Mesenchymal stem cell (in vitro differentiated cells and primary cell): ENCODE data around the gene CST3.

Experiments
- DNase-seq: peaks from one replicate; pipeline ENCODE4 v3.0.0-alpha.2; 2013
- H2AFZ ChIP-seq: one replicate; pipeline ENCODE4 v1.6.1; 2013; ENCODE audit warnings: low read depth, mild to moderate bottlenecking, control low read depth, inconsistent platforms, low read length, moderate library complexity
- H2AK5ac ChIP-seq: 2 replicates; pipeline ENCODE4 v1.6.1; 2013; ENCODE audit warnings: low read length, moderate library complexity, mild to moderate bottlenecking, inconsistent platforms; ENCODE audit not compliant: severe bottlenecking
- H2BK120ac ChIP-seq: one replicate; pipeline ENCODE4 v1.6.1; 2013; ENCODE audit warnings: low read depth, mild to moderate bottlenecking, inconsistent platforms, low read length, moderate library complexity
- H2BK12ac ChIP-seq, 2 experiments: one replicate each; pipeline ENCODE4 v1.6.1; 2013; ENCODE audit warnings: inconsistent platforms in 2 of 2, low read length in 2 of 2, mild to moderate bottlenecking in 2 of 2, moderate library complexity in 2 of 2, control low read depth in 1 of 2
- H2BK15ac ChIP-seq: one replicate; pipeline ENCODE4 v1.6.1; 2013; ENCODE audit warnings: mild to moderate bottlenecking, low read depth, inconsistent platforms; ENCODE audit not compliant: poor library complexity, severe bottlenecking
- H2BK5ac ChIP-seq: 2 replicates; pipeline ENCODE4 v1.6.1; 2013; ENCODE audit warnings: low read depth, mild to moderate bottlenecking, low read length, control low read depth, inconsistent platforms; ENCODE audit not compliant: poor library complexity, severe bottlenecking
- H3K14ac ChIP-seq, 2 experiments: one replicate each; pipeline ENCODE4 v1.6.1; 2013; ENCODE audit warnings: inconsistent platforms in 2 of 2, low read length in 2 of 2, control low read depth in 1 of 2, mild to moderate bottlenecking in 1 of 2, moderate library complexity in 1 of 2
- H3K18ac ChIP-seq, 2 experiments: one replicate each; pipeline ENCODE4 v1.6.1; 2013; ENCODE audit warnings: inconsistent platforms in 2 of 2, low read length in 2 of 2, control low read depth in 1 of 2, low read depth in 1 of 2, mild to moderate bottlenecking in 1 of 2
- H3K23ac ChIP-seq, 2 experiments: one replicate each; pipeline ENCODE4 v1.6.1; 2013; ENCODE audit warnings: inconsistent platforms in 2 of 2, low read length in 2 of 2, mild to moderate bottlenecking in 2 of 2, moderate library complexity in 2 of 2, control low read depth in 1 of 2
- H3K27ac ChIP-seq: 2 replicates; pipeline ENCODE4 v1.5.1; 2013; ENCODE audit warnings: mild to moderate bottlenecking, moderate library complexity, low read length, control low read depth, inconsistent platforms; ENCODE audit not compliant: poor library complexity, severe bottlenecking
- H3K27me3 ChIP-seq, 2 experiments: 2 replicates each; pipeline versions ENCODE4 v1.6.1 to v1.7.0; 2013; ENCODE audit warnings: low read length in 2 of 2, mild to moderate bottlenecking in 2 of 2, moderate library complexity in 2 of 2, control low read depth in 1 of 2, inconsistent platforms in 1 of 2; ENCODE audit not compliant: control insufficient read depth in 1 of 2, insufficient read depth in 1 of 2
- H3K36me3 ChIP-seq, 2 experiments: 2 replicates each; pipeline versions ENCODE4 v1.6.1 to v1.7.0; 2013; ENCODE audit warnings: low read length in 2 of 2, control low read depth in 1 of 2, inconsistent platforms in 1 of 2, low read depth in 1 of 2, mild to moderate bottlenecking in 1 of 2; ENCODE audit not compliant: insufficient read depth in 2 of 2, control insufficient read depth in 1 of 2
- H3K4ac ChIP-seq, 2 experiments: one replicate each; pipeline ENCODE4 v1.6.1; 2013; ENCODE audit warnings: inconsistent platforms in 2 of 2, low read length in 2 of 2, mild to moderate bottlenecking in 2 of 2, moderate library complexity in 2 of 2, control low read depth in 1 of 2, low read depth in 1 of 2
- H3K4me1 ChIP-seq: 2 replicates; pipeline ENCODE4 v1.6.1; 2013; ENCODE audit warnings: low read depth, low read length, control low read depth; ENCODE audit not compliant: control insufficient read depth, insufficient read depth
- H3K4me2 ChIP-seq: 2 replicates; pipeline ENCODE4 v1.6.1; 2013; ENCODE audit warnings: low read length, mild to moderate bottlenecking, inconsistent platforms; ENCODE audit not compliant: poor library complexity, severe bottlenecking
- H3K4me3 ChIP-seq, 2 experiments: 2 replicates each; pipeline versions ENCODE4 v1.5.1 to v1.7.0; 2013; ENCODE audit warnings: low read length in 2 of 2, mild to moderate bottlenecking in 2 of 2, control low read depth in 1 of 2, low read depth in 1 of 2; ENCODE audit not compliant: insufficient read depth in 1 of 2
- H3K79me1 ChIP-seq: replicated peaks from 2 replicates; pipeline ENCODE4 v1.6.1; 2013; ENCODE audit warnings: mild to moderate bottlenecking, control low read depth, low read length, inconsistent platforms; ENCODE audit not compliant: poor library complexity, severe bottlenecking
- H3K9ac ChIP-seq: 2 replicates; pipeline ENCODE4 v1.7.0; 2013; ENCODE audit warnings: mild to moderate bottlenecking, low read length, moderate library complexity
- H3K9me3 ChIP-seq: 2 replicates; pipeline ENCODE4 v1.7.0; 2013; ENCODE audit warnings: mild to moderate bottlenecking, low read length; ENCODE audit not compliant: control insufficient read depth
- H4K8ac ChIP-seq: one replicate; pipeline ENCODE4 v1.6.1; 2013; ENCODE audit warnings: inconsistent platforms, mild to moderate bottlenecking, low read length, moderate library complexity
- H4K91ac ChIP-seq: one replicate; pipeline ENCODE4 v1.6.1; 2013; ENCODE audit warnings: mild to moderate bottlenecking, low read length, inconsistent platforms
- WGBS: methylation state at CpG from one replicate; pipeline ENCODE4 v1.1.7; 2013; ENCODE audit warnings: mixed read lengths; 5-methylcytosine and 5-hydroxymethylcytosine counted together

Gene CST3

DNA sequence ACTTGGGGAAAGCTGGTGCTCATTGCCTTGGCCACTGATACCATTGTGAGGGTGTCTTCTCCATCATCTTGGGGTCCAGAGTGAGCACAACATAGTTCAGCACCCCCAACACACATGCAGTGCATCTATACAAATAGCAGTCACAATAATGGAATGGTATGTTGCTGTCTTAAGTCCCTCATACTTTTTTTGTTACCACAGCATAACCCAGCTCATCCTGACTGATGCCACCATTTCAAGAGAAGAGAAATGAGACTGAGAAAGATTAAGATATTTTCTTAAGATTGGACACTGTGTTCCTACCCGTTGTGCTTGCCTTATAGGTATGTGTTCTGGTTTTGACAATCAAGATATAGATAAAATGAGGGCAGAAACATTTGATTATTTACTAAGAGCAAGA, 35.5 kb upstream of the CST3 start:
- Histone ChIP-seq H3K27ac (no peak overlapping the region), H3K23ac (no peak overlapping the region), H4K8ac (no peak overlapping the region), H2BK120ac (no peak overlapping the region), H3K14ac (no peak overlapping the region), H3K9ac (no peak overlapping the region), H3K27me3 (peaks cover 0 to 6% of the 10 kb centered on the region in 2 experiments), H3K4me1 (peaks cover 4% of the 10 kb centered on the region), H2BK15ac (no peak overlapping the region), H3K79me1 (no peaks in the 10 kb centered on the region), H2BK12ac (no peak overlapping the region), H3K4me3 (no peak overlapping the region), H3K9me3 (no peaks in the 10 kb centered on the region), H3K18ac (no peak overlapping the region), H4K91ac (no peak overlapping the region), H2AFZ (no peak overlapping the region), H3K4me2 (no peak overlapping the region), H3K4ac (no peak overlapping the region), H2BK5ac (no peak overlapping the region), H2AK5ac (no peak overlapping the region), H3K36me3 (no peaks in the 10 kb centered on the region)
- no peak for DNase-seq
- WGBS, result 86% methylated on average over 1 of the region's 1 CpG

DNA sequence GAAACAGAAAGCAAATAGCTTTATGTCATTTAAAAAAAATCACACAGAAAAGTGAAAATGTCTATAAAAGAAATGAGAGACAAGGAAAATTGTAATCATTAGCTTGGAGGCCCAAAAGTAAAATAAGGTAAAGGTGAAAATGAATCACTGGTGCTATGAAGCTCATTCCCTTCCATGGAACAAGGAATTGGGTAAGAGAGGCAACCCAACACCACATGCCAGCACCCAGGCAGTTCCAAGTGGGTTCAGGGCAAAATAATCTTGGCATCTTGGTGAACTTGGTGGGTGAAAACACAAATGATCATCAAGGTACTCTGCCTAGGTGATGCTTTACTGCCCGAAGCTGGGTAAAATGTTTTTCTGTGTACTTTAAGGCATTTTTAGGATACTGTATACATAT, 34.4 kb upstream of the CST3 start:
- H3K4ac ChIP-seq, result no peak overlapping the region
- H3K36me3 ChIP-seq, result no peaks in the 10 kb centered on the region
- H3K4me3 ChIP-seq, result no peak overlapping the region
- H2BK120ac ChIP-seq, result no peak overlapping the region
- peaks cover 4% of the 10 kb centered on the region for H3K4me1 ChIP-seq
- no peak overlapping the region for H3K23ac ChIP-seq
- H2AK5ac ChIP-seq, result no peak overlapping the region
- no peak overlapping the region for H3K27ac ChIP-seq
- H2BK12ac ChIP-seq, result no peak overlapping the region
- H2BK5ac ChIP-seq, result no peak overlapping the region
- WGBS, result no CpG with 5 or more reads among the region's 1 CpG
- H4K8ac ChIP-seq, result no peak overlapping the region
- DNase-seq, result no peak
- H3K18ac ChIP-seq, result no peak overlapping the region
- no peak overlapping the region for H3K9ac ChIP-seq
- H3K9me3 ChIP-seq, result no peaks in the 10 kb centered on the region
- no peaks in the 10 kb centered on the region for H3K79me1 ChIP-seq
- H3K14ac ChIP-seq, result no peak overlapping the region
- H4K91ac ChIP-seq, result no peak overlapping the region
- H2AFZ ChIP-seq, result no peak overlapping the region
- H3K27me3 ChIP-seq, result peaks cover 0 to 11% of the 10 kb centered on the region in 2 experiments
- no peak overlapping the region for H2BK15ac ChIP-seq
- no peak overlapping the region for H3K4me2 ChIP-seq

- Histone ChIP-seq H3K27me3 (peaks cover 0 to 11% of the 10 kb centered on the region in 2 experiments), H3K79me1 (no peaks in the 10 kb centered on the region), H3K4ac (no peak overlapping the region), H3K23ac (no peak overlapping the region), H2AFZ (no peak overlapping the region), H4K91ac (no peak overlapping the region), H3K18ac (no peak overlapping the region), H3K9ac (no peak overlapping the region), H3K4me3 (no peak overlapping the region), H2BK120ac (no peak overlapping the region), H3K4me2 (no peak overlapping the region), H2BK12ac (no peak overlapping the region), H2AK5ac (no peak overlapping the region), H3K36me3 (no peaks in the 10 kb centered on the region), H4K8ac (no peak overlapping the region), H3K27ac (no peak overlapping the region), H2BK5ac (no peak overlapping the region), H3K4me1 (peaks cover 4% of the 10 kb centered on the region), H3K9me3 (no peaks in the 10 kb centered on the region), H3K14ac (no peak overlapping the region), H2BK15ac (no peak overlapping the region)
- no peak for DNase-seq
- 86% methylated on average over 3 of the region's 3 CpGs for WGBS
These were observed 33.7 kb upstream of the CST3 start for GRCh38 chr20:23671479-23671878.

DNA sequence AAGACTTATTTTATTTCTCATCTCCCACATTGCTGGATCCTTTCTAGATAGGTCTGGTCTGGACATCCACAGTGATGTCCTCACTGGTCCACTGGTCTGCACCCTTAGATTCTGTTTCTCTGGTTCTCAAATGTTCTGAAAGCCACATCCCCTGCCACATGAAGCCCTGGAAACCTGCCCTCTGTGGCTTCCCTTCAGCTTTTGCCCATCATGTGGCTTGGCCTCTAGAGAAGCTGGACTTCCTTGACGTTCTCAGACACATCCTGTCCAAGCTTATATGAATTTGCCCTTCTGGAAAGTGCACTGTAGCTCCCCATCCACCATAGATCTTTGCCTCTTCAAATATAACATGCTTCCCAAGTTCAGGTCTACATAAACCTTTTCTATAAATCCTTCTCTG, 32.6 kb upstream of the CST3 start:
- no peak overlapping the region for H3K9ac ChIP-seq
- H4K8ac ChIP-seq, result no peak overlapping the region
- no peak overlapping the region for H3K14ac ChIP-seq
- H3K4ac ChIP-seq, result no peak overlapping the region
- no peaks in the 10 kb centered on the region for H3K9me3 ChIP-seq
- H2AFZ ChIP-seq, result no peak overlapping the region
- no peak overlapping the region for H2BK5ac ChIP-seq
- H3K18ac ChIP-seq, result no peak overlapping the region
- H2AK5ac ChIP-seq, result no peak overlapping the region
- no peaks in the 10 kb centered on the region for H3K79me1 ChIP-seq
- H2BK12ac ChIP-seq, result no peak overlapping the region
- no peak overlapping the region for H3K4me2 ChIP-seq
- H2BK120ac ChIP-seq, result no peak overlapping the region
- H3K27ac ChIP-seq, result no peak overlapping the region
- DNase-seq, result no peak
- no peaks in the 10 kb centered on the region for H3K36me3 ChIP-seq
- H3K4me1 ChIP-seq, result peaks cover 6% of the 10 kb centered on the region
- H3K23ac ChIP-seq, result no peak overlapping the region
- no peak overlapping the region for H2BK15ac ChIP-seq
- H4K91ac ChIP-seq, result no peak overlapping the region
- no peak overlapping the region for H3K4me3 ChIP-seq
- peaks cover 0 to 11% of the 10 kb centered on the region in 2 experiments for H3K27me3 ChIP-seq
- WGBS, result 50% methylated on average over 1 of the region's 1 CpG
